Neural cell (in vitro differentiated cells): ENCODE data around the gene ROR2.

Experiments used
- EZH2 ChIP-seq: fragments of 200-600, 300-800 bp; shearing (Covaris generic), sonication (generic); IDR thresholded peaks from 2 replicates; pipeline ENCODE4 v1.6.1; 2014; ENCODE audit warnings: antibody characterized with exemption, low read length, borderline replicate concordance, mild to moderate bottlenecking; ENCODE audit not compliant: insufficient read depth, poor library complexity, severe bottlenecking
- MXI1 ChIP-seq: fragments of 450-650 bp; conservative IDR thresholded peaks from 2 replicates; pipeline ENCODE4 v1.6.1; 2014; ENCODE audit warnings: antibody characterized with exemption, mild to moderate bottlenecking; ENCODE audit not compliant: poor library complexity, severe bottlenecking
- POLR2AphosphoS5 ChIP-seq: IDR thresholded peaks from 2 replicates; pipeline ENCODE4 v1.6.1; 2012
- TAF1 ChIP-seq: IDR thresholded peaks from 2 replicates; pipeline ENCODE4 v1.6.1; 2012; ENCODE audit warnings: low read depth
- TF ChIP-seq, protein P1 (sequence below): fragments of 450-650 bp; IDR thresholded peaks from 2 replicates; pipeline ENCODE4 v1.5.1; 2014; ENCODE audit warnings: antibody characterized with exemption, mild to moderate bottlenecking, moderate library complexity; ENCODE audit not compliant: poor library complexity, severe bottlenecking

DNA sequence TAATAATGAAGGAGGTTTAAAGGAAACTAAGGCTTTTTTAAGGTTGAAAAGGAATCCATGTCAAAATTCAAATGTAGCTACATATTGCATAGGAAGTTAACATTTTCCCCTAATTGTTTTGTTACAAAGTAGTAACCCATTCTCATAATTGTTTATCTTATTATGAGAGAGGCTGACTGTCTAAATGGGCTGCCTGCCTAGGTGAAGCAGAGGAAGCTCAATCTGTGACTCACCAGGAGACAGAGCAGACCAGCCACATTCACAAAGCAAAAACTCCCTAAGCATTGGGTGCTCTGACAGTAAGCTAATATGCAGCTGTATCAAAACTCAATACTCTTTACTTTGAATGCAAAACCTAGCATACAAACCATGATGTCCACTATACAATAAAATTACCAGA, 208.5 kb downstream of the ROR2 start:
- TF ChIP-seq, protein P1, sequence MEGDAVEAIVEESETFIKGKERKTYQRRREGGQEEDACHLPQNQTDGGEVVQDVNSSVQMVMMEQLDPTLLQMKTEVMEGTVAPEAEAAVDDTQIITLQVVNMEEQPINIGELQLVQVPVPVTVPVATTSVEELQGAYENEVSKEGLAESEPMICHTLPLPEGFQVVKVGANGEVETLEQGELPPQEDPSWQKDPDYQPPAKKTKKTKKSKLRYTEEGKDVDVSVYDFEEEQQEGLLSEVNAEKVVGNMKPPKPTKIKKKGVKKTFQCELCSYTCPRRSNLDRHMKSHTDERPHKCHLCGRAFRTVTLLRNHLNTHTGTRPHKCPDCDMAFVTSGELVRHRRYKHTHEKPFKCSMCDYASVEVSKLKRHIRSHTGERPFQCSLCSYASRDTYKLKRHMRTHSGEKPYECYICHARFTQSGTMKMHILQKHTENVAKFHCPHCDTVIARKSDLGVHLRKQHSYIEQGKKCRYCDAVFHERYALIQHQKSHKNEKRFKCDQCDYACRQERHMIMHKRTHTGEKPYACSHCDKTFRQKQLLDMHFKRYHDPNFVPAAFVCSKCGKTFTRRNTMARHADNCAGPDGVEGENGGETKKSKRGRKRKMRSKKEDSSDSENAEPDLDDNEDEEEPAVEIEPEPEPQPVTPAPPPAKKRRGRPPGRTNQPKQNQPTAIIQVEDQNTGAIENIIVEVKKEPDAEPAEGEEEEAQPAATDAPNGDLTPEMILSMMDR = no peak
- no peak for TF ChIP-seq POLR2AphosphoS5
- TF ChIP-seq MXI1 = no peak
- TF ChIP-seq TAF1 = no peak
- TF ChIP-seq EZH2 = no peak
